ENCODE measurements around the gene EIF4A3.

The EIF4A3 gene

GRCh38 chr17:80130992-80131391 is 15.9 kb downstream of the EIF4A3 start:
- no peak for DNase-seq

- DNase-seq, result peak; percentile 17
Observed at GRCh38 chr17:80129006-80129565, 17.8 kb downstream of the EIF4A3 start.

GRCh38 chr17:80126449-80126715 is 20.5 kb downstream of the EIF4A3 start:
- no peak for DNase-seq

- DNase-seq, result no peak
Observed at GRCh38 chr17:80125656-80126448, 21.1 kb downstream of the EIF4A3 start.

- peak; percentile 41 for DNase-seq
Observed at GRCh38 chr17:80124351-80124981, 22.5 kb downstream of the EIF4A3 start.

- DNase-seq, result no peak
Observed at GRCh38 chr17:80123791-80124190, 23.1 kb downstream of the EIF4A3 start.

- no peak for DNase-seq
Observed at GRCh38 chr17:80122926-80123505, 23.9 kb downstream of the EIF4A3 start.

GRCh38 chr17:80122026-80122575 is 24.8 kb downstream of the EIF4A3 start:
- no peak for DNase-seq

GRCh38 chr17:80119839-80120238 is 27.1 kb downstream of the EIF4A3 start:
- DNase-seq, result no peak

GRCh38 chr17:80119271-80119791 is 27.6 kb downstream of the EIF4A3 start:
- DNase-seq, result no peak

GRCh38 chr17:80118601-80119270 is 28.2 kb downstream of the EIF4A3 start:
- DNase-seq, result no peak

- DNase-seq, result no peak
Observed at GRCh38 chr17:80117491-80118401, 29.2 kb downstream of the EIF4A3 start.

- DNase-seq, result no peak
Observed at GRCh38 chr17:80116921-80117380, 30.0 kb downstream of the EIF4A3 start.

GRCh38 chr17:80116276-80116920 is 30.5 kb downstream of the EIF4A3 start:
- DNase-seq, result no peak

GRCh38 chr17:80115159-80115558 is 31.8 kb downstream of the EIF4A3 start:
- DNase-seq, result no peak

GRCh38 chr17:80114758-80115157 is 32.2 kb downstream of the EIF4A3 start:
- DNase-seq, result no peak

GRCh38 chr17:80113033-80113484 is 33.9 kb downstream of the EIF4A3 start:
- DNase-seq, result no peak

- no peak for DNase-seq
Observed at GRCh38 chr17:80112471-80113032, 34.4 kb downstream of the EIF4A3 start.

- DNase-seq, result no peak
Observed at GRCh38 chr17:80111702-80112470, 35.0 kb downstream of the EIF4A3 start.

Measured in DMS153 (cell line).